Esophagus squamous epithelium (tissue), 5 donors: Measurements from ENCODE around the gene PLOD3. TPM values are rescaled to one million over a fixed set of nuclear protein-coding genes. Genes with fewer than 3 reads are reported as not detected.

Experiments used
- DNase-seq: peaks from one replicate; lab custom pipeline; 2025; lab: John Stamatoyannopoulos, UW
- H3K27ac ChIP-seq, 4 donors: fragments of 200-600 bp; sonication (generic); one replicate each; pipeline ENCODE4 v1.5.1; 2016 to 2019; ENCODE audit warnings: mild to moderate bottlenecking in 1 of 4
- H3K27me3 ChIP-seq, 4 donors: fragments of 200-600 bp; sonication (generic); 1 replicate in 3 of 4; 2 replicates in 1 of 4; pipeline versions ENCODE4 v1.5.1 to v1.6.0; 2017 to 2021; ENCODE audit warnings: antibody characterized with exemption in 1 of 4
- H3K36me3 ChIP-seq, 3 donors: fragments of 200-600 bp; sonication (generic); one replicate each; pipeline ENCODE4 v1.5.1; 2016 to 2019
- H3K4me1 ChIP-seq, 3 donors: fragments of 200-600 bp; sonication (generic); one replicate each; pipeline ENCODE4 v1.5.1; 2017 to 2019
- H3K4me3 ChIP-seq, 4 donors: fragments of 200-600 bp; sonication (generic); 1 replicate in 3 of 4; 2 replicates in 1 of 4; pipeline ENCODE4 v1.5.1; 2016 to 2019; ENCODE audit warnings: mild to moderate bottlenecking in 2 of 4, moderate library complexity in 1 of 4
- H3K9me3 ChIP-seq, 3 donors: fragments of 200-600 bp; sonication (generic); one replicate each; pipeline ENCODE4 v1.5.1; 2016 to 2019
- POLR2A ChIP-seq, 4 donors: fragments of 450-650 bp; IDR thresholded peaks; one replicate each; pipeline ENCODE4 v1.6.1; 2017; ENCODE audit warnings: antibody characterized with exemption in 4 of 4, mild to moderate bottlenecking in 4 of 4, moderate library complexity in 3 of 4
- WGBS, 2 donors: methylation state at CpG; one replicate each; pipeline ENCODE4 v1.1.5; 2018; 5-methylcytosine and 5-hydroxymethylcytosine counted together
- intact Hi-C: fragments of 100-400 bp; cut with DNase I; formaldehyde crosslinking; loops from one replicate; pipeline ENCODE4 v1.15.0; 2022
- total RNA-seq, 4 donors: library from RNA; depleted of rRNA; stranded (reverse); fragments of >200 nt; gene quantifications; one replicate each; pipeline ENCODE4 v1.1.0, GENCODE V29; 2016
- TF ChIP-seq, protein P1 (sequence below), 6 experiments: fragments of 450-650 bp in 4 of 6; fragments of 200-600 bp in 2 of 6; sonication (generic) in 2 of 6; IDR thresholded peaks; one replicate each; pipeline ENCODE4 v1.5.1; 2016 to 2019; ENCODE audit warnings: antibody characterized with exemption in 6 of 6, mild to moderate bottlenecking in 4 of 6, moderate library complexity in 4 of 6
- donor health status: DM: yes; HTN: yes; CAD: no.

The PLOD3 gene
- total RNA-seq, 4 donors from 2014 or later = 2.5 to 14.5 (median 9.7) TPM

DNA sequence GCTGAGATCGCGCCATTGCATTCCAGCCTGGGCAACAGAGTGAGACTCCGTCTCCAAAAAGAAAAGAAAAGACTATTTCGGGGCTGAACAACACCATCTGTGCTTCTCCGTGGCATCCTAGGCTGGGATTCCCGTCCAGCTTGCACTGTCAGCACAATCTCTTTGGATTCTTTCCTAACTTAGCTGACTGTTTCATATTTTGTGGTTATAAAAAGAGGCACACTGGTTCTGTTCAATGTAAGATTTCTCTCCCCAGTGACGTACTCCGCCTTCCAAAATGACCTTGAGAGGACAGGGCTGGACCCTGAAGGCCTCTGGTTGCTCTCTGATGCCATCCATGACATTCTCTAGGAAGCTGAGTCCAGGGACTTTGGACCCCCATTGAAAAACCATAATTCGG, 9.3 kb upstream of the PLOD3 start:
- Histone ChIP-seq H3K4me1 (peaks cover under 1 to 9% (median 3%) of the 10 kb centered on the region in 3 donors), H3K27me3 (no peaks in the 10 kb centered on the region), H3K36me3 (peaks cover 23 to 83% (median 24%) of the 10 kb centered on the region in 3 donors), H3K9me3 (no peaks in the 10 kb centered on the region), H3K27ac (no peak overlapping the region), H3K4me3 (no peak overlapping the region)
- TF ChIP-seq, protein P1, sequence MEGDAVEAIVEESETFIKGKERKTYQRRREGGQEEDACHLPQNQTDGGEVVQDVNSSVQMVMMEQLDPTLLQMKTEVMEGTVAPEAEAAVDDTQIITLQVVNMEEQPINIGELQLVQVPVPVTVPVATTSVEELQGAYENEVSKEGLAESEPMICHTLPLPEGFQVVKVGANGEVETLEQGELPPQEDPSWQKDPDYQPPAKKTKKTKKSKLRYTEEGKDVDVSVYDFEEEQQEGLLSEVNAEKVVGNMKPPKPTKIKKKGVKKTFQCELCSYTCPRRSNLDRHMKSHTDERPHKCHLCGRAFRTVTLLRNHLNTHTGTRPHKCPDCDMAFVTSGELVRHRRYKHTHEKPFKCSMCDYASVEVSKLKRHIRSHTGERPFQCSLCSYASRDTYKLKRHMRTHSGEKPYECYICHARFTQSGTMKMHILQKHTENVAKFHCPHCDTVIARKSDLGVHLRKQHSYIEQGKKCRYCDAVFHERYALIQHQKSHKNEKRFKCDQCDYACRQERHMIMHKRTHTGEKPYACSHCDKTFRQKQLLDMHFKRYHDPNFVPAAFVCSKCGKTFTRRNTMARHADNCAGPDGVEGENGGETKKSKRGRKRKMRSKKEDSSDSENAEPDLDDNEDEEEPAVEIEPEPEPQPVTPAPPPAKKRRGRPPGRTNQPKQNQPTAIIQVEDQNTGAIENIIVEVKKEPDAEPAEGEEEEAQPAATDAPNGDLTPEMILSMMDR (IDR thresholded peaks at IDR 0.05) = no peak
- no peak for TF ChIP-seq POLR2A (IDR thresholded peaks at IDR 0.05)
- intact Hi-C loops = no loop called here
- DNase-seq = no peak
- 84 to 91% methylated on average over 8 to 9 of the region's 9 CpGs for WGBS, 2 donors

DNA sequence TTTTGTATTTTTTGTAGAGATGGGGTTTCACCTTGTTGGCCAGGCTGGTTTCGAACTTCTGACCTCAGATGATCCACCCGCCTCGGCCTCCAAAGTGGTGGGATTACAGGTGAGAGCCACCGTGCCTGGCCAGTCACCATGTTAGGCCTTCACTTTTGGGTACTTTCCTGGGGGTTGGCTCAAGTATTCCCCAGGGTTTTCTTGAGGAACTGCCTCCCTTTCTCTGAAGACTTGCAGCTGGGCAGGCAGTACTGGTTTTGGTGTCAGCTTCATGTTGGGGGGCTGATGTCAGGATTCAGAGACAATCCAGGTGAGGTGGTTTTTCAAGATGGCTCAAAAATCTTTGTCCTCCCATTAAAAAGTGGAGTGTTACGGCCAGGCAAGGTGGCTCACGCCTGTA, 8.3 kb upstream of the PLOD3 start:
- WGBS, 2 donors = 84 to 96% methylated on average over 5 to 6 of the region's 6 CpGs
- TF ChIP-seq, protein P1 (IDR thresholded peaks at IDR 0.05) = no peak
- TF ChIP-seq POLR2A (IDR thresholded peaks at IDR 0.05) = no peak
- Histone ChIP-seq H3K9me3 (no peaks in the 10 kb centered on the region), H3K36me3 (peaks cover 23 to 93% (median 24%) of the 10 kb centered on the region in 3 donors), H3K27ac (no peak overlapping the region), H3K4me1 (peaks cover 0 to 12% (median 0%) of the 10 kb centered on the region in 3 donors), H3K27me3 (no peaks in the 10 kb centered on the region), H3K4me3 (no peak overlapping the region)
- DNase-seq = no peak
- intact Hi-C loops = no loop called here

DNA sequence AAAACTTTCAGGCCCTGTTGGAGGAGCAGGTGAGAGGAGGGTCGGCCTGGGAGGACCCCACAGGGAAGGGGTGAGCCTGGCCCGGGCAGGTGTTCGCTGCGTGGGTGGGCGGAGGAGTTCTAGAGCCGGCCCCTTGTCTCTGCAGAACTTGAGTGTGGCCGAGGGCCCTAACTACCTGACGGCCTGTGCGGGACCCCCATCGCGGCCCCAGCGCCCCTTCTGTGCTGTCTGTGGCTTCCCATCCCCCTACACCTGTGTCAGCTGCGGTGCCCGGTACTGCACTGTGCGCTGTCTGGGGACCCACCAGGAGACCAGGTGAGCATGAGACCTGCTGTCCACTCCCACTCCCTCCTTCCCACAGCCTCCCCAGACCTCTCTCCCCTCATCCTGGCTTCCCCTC, 6.1 kb upstream of the PLOD3 start:
- H3K36me3 ChIP-seq = peaks cover 23 to 80% (median 24%) of the 10 kb centered on the region in 3 donors
- no peaks in the 10 kb centered on the region for H3K27me3 ChIP-seq
- no peak overlapping the region for H3K27ac ChIP-seq
- no peaks in the 10 kb centered on the region for H3K9me3 ChIP-seq
- TF ChIP-seq, protein P1 (IDR thresholded peaks at IDR 0.05) = no peak
- no peak for TF ChIP-seq POLR2A (IDR thresholded peaks at IDR 0.05)
- no peak overlapping the region for H3K4me3 ChIP-seq
- 93 to 96% methylated on average over 7 to 12 of the region's 15 CpGs for WGBS, 2 donors
- intact Hi-C loops = no loop called here
- H3K4me1 ChIP-seq = peaks cover 6 to 33% (median 14%) of the 10 kb centered on the region in 3 donors
- no peak for DNase-seq

DNA sequence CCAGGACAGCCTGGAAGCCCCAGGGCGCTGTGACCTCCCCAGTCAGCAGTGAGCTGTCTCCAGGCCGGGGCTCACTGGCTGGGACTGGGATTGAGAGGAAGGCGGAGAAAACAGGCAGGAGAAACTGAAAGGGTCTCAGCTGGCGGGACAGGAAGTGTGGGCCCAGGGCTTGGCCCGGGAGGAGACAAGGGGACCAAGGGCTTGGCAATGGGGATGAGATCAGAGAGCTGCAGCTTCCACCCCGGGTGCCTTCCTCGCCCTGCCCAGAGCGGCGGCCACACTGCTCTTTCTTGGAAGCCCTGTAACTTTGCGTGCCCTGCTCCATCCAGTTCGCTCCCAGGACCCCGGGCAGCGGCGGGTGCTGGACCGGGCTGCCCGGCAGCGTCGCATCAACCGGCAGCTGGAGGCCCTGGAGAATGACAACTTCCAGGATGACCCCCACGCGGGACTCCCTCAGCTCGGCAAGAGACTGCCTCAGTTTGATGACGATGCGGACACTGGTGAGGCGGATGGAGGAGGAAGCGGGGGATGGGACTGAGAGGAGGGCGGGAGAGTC, 5.0 kb upstream of the PLOD3 start:
- no peak overlapping the region for H3K27ac ChIP-seq
- TF ChIP-seq POLR2A (IDR thresholded peaks at IDR 0.05) = no peak
- TF ChIP-seq, protein P1 (IDR thresholded peaks at IDR 0.05) = no peak
- no peaks in the 10 kb centered on the region for H3K27me3 ChIP-seq
- intact Hi-C loops = no loop called here
- peaks cover 20 to 69% (median 23%) of the 10 kb centered on the region in 3 donors for H3K36me3 ChIP-seq
- no peak for DNase-seq
- H3K4me3 ChIP-seq = no peak overlapping the region
- peaks cover 8 to 36% (median 15%) of the 10 kb centered on the region in 3 donors for H3K4me1 ChIP-seq
- 87 to 95% methylated on average over 10 to 12 of the region's 27 CpGs for WGBS, 2 donors
- H3K9me3 ChIP-seq = no peaks in the 10 kb centered on the region

DNA sequence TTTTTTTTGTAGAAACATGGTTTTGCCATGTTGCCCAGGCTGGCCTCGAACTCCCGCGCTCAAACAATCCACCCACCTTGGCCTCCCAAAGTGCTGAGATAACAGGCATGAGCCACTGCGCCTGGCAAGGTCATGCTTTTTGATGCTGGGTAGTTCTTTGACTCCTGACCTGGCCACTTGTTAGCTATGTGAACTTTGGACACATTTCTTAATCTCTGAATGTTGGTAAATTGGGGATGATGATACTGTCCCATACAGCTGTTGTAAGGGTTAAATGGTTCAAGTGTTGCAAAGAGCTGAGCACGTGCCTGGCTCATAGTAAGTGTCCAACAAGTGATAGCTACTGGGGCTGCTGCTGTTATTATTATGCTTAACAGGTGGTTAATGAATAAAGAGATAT, 2.9 kb upstream of the PLOD3 start:
- intact Hi-C loops = no loop called here
- DNase-seq = no peak
- Histone ChIP-seq H3K4me1 (peaks cover 21 to 56% (median 22%) of the 10 kb centered on the region in 3 donors), H3K4me3 (no peak overlapping the region), H3K27ac (no peak overlapping the region), H3K27me3 (no peaks in the 10 kb centered on the region), H3K9me3 (no peaks in the 10 kb centered on the region), H3K36me3 (peaks cover 11 to 55% (median 23%) of the 10 kb centered on the region in 3 donors)
- no peak for TF ChIP-seq POLR2A (IDR thresholded peaks at IDR 0.05)
- TF ChIP-seq, protein P1 (IDR thresholded peaks at IDR 0.05) = no peak
- 89 to 91% methylated on average over 5 of the region's 5 CpGs for WGBS, 2 donors
